ENCODE measurements around the gene STRN3.
A peak's percentile ranks its signal among the peaks of the same experiment; 100 is the strongest.
"Not testable (repeated sequence)": the region's sequence is repeated elsewhere in the genome, so short reads cannot be mapped to it uniquely, and the experiment has no call there.

The STRN3 gene

DNA sequence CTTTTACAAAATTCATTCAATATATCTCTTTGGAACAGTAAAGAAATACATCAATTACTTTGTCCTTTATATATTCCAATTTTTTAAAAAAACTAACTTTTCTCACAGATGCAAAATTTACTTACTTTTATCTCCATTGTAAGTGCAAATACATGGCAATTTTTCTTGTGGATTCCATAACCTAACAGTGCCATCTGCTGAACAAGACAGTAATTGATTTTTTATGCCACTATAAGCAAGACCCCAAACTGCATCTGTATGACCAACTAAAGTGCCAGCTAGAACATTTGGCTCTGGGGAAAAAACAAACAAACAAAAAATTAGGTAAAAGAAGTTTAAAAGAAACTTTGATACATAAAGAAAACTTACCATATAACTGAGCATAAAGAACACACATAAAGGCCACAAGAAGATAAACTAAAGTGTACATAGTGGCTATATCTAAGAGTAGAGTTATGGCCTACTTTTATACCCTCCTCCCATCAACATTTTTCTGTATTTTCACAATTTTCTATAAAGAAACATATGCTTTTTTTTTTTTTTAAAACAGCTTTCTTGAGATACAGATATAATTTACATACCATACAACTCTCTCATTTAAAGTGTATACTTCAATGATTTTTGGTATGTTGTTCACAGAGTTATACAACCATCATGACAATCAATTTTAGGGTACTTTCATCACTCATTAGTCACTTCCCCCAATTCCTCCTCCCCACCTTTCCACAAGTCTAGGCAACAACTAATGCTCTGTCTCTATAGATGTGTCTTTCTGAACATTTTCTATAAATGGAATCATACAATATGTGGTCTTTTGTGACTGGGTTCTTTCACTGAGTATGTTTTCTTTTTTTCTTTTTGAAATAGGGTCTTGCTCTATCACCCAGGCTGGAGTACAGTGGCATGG, 119.2 kb downstream of the STRN3 start:
- DNase-seq: no peak

DNA sequence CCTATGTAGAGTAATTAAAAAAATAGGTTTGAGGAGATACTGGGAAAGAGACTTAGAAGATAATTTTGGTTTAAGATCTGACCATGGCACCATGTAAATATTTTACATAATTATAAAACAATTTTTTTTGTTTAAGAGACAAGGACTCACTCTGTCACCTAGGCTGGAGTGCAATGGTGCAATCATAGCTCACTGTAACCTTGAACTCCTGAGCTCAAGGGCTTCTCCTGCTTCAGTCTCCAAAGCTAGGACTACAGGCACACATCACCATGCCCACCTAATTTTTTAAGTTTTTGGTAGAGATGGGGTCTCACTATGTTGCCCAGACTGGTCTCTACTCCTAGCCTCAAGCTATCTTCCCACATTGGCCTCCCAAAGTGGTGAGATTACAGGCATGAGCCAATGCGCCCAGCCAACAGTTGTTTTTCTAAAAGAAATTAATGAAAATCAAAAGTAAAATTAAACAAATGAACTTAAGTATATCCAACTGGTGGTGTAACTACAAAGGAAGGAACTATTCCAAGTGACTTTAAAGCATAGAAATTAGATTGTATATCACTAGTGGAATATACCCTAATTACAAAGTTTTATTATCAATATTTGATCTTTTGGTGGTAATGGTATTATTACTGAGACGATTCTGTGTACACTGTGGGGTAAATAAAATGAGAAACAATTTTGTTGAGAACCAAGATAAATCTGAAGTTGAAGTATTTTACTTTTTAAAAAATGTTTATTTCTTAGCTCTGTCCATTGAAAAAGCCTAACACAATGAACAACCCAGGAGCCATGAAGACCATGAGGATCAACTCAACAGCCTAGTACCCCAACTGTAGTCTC, 122.7 kb downstream of the STRN3 start:
- DNase-seq: no peak

- not testable (repeated sequence) for DNase-seq
Observed at GRCh38 chr14:30897121-30897520, 129.1 kb downstream of the STRN3 start.

- DNase-seq: no peak
Observed at GRCh38 chr14:30896435-30896834, 129.7 kb downstream of the STRN3 start.

DNA sequence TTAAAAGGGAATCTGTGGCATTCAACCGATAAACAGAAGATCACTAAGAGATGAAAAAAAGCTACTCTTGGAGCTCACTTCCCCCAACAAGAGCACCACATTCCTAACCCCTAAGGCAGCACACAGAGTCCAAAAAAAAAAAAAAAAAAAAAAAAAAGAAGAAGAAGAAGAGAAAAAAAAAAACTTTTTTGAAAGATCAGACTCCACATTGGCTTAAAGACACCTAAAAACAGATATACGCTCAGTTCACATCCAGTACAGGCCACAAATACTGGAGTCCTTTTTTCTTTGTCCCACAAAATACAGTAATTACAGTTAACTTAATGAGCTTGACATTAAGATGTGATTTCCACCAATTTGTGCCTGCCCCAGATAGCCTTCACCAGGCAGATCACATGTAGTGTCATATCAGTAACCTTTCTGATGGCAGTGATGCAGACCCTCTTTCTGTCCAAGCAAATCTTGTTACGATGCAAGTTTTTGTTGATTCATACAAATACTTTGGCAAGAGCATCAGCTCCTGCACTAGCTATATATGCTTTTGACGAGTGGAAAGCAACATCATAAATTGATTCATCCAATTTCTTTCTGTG, 131.2 kb downstream of the STRN3 start:
- no peak for DNase-seq

DNA sequence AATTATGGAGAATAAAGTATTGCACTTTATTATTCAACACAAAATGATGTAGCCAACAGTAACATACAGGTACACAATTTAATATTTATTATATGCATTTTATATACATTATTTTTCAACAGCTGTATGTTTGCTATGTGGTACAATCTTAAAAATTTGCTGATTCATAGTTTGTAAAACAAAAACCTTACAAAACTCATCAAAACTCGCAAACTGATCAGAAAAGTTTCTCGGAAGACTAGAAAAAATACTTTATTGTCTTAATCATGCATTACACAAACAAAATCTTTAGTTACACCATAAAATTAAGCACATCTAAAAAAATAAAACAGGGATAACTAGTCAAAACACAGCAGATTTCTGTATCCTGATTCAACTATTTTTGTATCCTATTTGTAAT, 132.4 kb downstream of the STRN3 start:
- no peak for DNase-seq

DNA sequence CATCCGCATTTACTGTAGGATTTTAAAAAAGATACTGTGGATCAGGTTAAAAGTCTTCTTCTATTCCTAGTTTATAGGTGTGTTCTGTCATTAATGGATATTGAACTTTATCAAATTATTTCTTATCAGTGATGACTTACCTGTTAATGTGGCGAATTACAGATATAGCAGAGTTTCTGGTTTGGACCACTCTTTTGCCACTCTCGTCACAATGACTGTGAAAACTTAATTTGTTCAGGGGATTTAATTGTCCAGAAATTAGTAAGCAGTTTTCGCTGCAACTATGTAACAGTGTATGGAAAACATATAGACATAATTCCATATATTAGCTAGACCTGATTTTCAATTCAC, 137.0 kb downstream of the STRN3 start:
- no peak for DNase-seq

DNA sequence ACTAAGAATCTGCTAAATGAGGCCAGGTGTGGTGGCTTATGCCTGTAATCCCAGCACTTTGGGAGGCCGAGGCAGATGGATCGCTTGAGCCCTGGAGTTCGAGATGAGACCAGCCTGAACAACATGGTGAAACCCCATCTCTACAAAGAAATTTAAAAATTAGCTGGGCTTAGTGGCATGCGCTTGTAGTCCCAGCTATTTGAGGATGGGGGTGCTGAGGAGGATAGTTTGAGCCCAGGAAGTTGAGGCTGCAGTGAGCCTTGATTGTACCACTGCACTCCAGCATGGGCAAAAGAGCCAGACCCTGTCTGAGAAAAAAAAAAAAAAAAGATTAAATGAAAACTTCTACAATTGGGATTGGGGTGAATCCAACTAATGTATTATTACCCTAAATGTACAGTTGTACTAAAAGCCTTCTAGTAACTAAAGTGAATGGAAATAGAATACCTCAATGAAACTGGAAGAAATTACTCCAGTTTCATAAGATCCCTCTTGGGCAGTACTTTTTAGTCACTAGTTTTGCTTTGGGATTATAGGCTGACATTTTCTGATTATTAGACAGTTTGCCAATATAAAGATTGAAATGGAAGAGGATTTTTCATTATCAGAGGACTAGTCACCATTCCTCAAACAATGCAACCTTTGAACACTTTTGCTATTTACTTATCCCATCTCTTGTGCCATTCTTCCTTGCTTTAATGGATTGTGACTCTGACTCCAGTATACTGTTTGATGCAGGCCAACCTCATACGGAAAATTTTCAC, 137.5 kb downstream of the STRN3 start:
- DNase-seq: no peak

- DNase-seq: no peak
Observed at GRCh38 chr14:30885840-30886740, 140.1 kb downstream of the STRN3 start.

DNA sequence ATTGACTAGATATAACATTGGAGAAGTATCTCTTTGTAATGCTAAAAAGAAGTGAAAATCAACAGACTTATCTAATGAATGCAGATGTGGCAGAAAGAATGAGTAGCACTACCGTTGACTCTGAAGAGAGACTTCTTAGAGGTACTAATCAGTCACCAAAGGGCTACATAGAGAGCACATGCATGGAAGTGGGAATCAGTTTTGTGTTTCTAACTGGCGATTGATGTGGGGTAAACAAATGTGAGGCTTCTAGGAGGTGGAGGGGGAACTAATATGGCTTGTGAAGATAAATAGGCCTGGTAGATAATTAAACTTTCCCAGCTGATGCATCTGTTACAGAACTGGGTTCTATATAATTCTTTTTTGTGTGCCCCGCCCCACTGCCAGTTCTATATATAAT, 141.3 kb downstream of the STRN3 start:
- DNase-seq: no peak

DNA sequence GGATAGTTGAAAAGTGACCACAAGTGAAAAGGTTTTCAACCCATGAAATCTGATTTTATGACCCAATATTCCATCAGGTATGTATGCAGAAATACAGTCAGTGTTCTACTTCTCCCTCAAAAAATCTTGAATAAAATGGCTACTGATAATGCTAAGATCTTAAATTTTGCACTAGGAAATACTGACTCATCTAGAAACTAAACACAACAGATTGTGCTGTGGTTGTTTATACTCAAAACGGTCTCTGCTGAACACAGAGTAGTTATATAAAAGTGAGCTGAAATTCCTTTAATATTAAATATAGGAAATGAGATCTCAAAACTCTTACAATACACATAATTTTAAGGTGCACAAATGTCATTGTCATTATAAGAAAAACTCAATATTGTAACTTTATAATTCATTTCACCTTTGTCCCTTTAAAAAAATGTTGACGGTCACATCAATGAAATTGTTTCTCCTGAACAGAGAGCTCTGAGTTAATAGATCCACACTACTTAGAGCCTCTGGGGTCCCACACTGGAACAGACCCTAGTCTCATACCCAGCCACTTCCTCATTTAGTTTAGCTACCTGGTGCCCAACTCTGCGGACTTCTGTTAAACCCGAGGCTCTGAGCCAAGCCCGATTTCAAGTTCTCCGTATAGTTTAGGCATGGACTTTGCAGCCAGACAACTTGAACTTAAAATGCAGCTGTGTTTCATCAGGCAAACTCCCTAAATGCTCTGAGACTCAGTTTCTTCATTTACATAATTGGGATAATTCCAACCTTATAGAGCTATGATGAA, 142.5 kb downstream of the STRN3 start:
- no peak for DNase-seq

DNA sequence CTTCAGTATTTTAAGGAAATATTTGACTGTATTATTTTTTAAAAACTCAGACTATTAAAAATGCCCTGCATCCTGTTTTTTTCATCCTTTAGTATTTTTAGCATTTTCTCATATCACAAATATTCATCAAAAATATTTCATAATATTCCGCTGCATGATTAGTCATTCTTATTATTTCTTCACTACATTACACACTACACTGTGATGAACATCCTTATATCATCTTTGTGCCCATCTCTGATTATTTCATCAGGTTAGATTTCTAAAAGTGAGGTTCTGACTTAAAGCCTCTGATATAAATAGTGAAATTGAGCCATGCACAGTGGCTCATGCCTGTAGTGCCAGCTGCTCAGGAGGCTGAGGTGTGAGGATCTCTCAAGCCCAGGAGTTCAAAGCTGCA, 143.7 kb downstream of the STRN3 start:
- DNase-seq: no peak

- DNase-seq: no peak
Observed at GRCh38 chr14:30876692-30877091, 149.5 kb downstream of the STRN3 start.

- no peak for DNase-seq
Observed at GRCh38 chr14:30875788-30876053, 150.5 kb downstream of the STRN3 start.

DNA sequence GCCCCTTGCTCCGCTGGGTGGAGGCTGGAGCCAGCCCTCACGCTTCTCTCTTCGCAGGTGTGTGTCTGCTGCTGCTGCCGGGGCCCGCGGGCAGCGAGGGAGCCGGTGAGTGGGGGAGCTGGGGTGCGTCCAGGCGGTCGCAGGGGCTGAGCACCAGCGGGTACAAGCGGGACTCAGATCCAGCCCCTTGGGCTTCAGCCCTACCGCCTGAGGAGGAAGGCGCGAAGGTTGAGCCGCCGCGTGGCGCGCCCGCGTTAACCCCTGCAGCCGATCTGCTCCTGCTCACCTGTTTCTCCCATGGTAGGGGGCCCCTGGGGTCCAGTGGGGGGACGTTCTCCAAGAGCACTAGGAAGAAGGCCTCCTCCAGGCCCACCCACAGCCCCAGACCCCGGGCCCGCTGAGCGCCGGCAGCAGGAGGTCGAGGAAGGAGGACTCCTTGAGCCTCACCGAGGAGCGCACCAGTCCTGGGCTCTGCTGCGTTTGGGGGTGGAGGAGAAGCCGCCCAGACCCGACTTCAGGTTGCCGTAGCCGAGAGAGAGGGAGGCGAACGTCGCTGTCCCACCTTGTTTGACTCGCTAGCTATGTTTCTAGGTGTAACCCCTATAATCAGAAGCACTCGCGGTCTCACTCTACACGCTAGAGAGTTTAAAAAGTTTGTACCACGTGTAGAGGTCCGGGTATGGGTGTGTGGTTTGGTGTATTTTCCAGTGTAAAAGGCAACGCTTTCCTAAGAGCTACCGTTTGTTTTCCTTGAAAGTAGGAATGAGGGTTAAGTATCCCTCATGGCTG, 151.0 kb downstream of the STRN3 start:
- DNase-seq: no peak

GRCh38 chr14:30874120-30874998, 151.8 kb downstream of the STRN3 start, which contains the start of gene COCH:
Gene COCH, plus strand, starts transcription at chr14:30874559. Its CDS starts 380 bp downstream, at chr14:30874939.
- peak; percentile 39 for DNase-seq

- no peak for DNase-seq
Observed at GRCh38 chr14:30873308-30874119, 152.7 kb downstream of the STRN3 start.

DNA sequence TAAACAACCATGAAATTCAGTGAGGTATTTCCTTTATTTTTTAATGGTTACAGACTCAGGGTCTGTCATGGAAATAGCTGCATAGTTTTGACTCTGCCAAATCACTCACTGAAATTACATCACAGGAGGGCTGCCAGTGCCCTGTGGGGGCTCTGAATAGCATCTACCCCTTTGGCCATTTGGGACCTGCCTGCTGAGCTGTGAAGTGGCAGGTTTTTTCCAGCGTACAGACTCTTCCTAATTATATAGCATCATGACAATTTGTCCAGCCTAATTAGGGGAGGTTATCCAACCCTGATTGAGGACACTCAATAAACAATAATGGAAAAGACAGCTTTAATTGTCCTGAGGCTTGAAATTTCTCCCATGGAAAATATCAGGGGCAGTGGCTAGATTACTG, 153.6 kb downstream of the STRN3 start:
- no peak for DNase-seq
